ENCODE measurements around the gene FIGNL2. TPM values are rescaled to one million over a fixed set of nuclear protein-coding genes. Genes with fewer than 3 reads are reported as not detected.

The FIGNL2 gene
- total and polyA plus RNA-seq, 2 of the 4 experiments (the other 2 are of a cell fraction) = under 0.01 to 0.12 TPM

DNA sequence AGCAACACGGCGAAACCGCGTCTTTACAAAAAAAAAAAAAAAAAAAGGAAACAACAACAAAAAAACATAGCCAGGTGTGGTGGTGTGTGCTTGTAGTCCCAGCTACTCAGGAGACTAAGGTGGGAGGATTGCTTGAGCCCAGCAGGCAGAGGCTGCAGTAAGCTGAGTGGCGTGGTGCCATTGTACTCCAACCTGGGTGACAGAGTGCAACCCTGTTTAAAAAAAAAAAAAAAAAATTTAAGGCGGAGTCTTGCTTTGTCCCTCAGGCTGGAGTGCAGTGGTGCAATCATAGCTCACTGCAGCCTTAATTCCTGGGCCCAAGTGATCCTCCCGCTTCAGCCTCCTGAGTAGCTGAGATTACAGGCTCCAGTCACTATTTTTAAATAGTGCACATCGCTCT, 18.2 kb upstream of the FIGNL2 start:
- TF ChIP-seq MAFK (IDR thresholded peaks at IDR 0.05; ENCODE audit: low read depth, low read length) (no peak), CHD1 (IDR thresholded peaks at IDR 0.05; ENCODE audit: low read depth, low read length) (no peak), SMC3 (IDR thresholded peaks at IDR 0.05; ENCODE audit: low read depth, low read length) (no peak), NFE2L2 (IDR thresholded peaks at IDR 0.05; ENCODE audit: low read depth, low read length) (no peak), MAZ (IDR thresholded peaks at IDR 0.05; ENCODE audit: borderline replicate concordance, low read depth, low read length) (no peak), RCOR1 (IDR thresholded peaks at IDR 0.05; ENCODE audit: insufficient replicate concordance, low read length) (no peak), RAD21 (IDR thresholded peaks at IDR 0.05; ENCODE audit: low read length) (no peak), RFX5 (IDR thresholded peaks at IDR 0.05; ENCODE audit: low read depth, low read length) (no peak), CEBPB (IDR thresholded peaks at IDR 0.05; ENCODE audit: low read depth, low read length) (no peak), POLR2A (IDR thresholded peaks at IDR 0.05; ENCODE audit: low read depth, low read length) (no peak)
- TF ChIP-seq, protein P1, sequence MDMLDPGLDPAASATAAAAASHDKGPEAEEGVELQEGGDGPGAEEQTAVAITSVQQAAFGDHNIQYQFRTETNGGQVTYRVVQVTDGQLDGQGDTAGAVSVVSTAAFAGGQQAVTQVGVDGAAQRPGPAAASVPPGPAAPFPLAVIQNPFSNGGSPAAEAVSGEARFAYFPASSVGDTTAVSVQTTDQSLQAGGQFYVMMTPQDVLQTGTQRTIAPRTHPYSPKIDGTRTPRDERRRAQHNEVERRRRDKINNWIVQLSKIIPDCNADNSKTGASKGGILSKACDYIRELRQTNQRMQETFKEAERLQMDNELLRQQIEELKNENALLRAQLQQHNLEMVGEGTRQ (IDR thresholded peaks at IDR 0.05; ENCODE audit: low read depth, low read length) = no peak
- TF ChIP-seq, protein P2, sequence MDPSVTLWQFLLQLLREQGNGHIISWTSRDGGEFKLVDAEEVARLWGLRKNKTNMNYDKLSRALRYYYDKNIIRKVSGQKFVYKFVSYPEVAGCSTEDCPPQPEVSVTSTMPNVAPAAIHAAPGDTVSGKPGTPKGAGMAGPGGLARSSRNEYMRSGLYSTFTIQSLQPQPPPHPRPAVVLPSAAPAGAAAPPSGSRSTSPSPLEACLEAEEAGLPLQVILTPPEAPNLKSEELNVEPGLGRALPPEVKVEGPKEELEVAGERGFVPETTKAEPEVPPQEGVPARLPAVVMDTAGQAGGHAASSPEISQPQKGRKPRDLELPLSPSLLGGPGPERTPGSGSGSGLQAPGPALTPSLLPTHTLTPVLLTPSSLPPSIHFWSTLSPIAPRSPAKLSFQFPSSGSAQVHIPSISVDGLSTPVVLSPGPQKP (IDR thresholded peaks at IDR 0.05; ENCODE audit: borderline replicate concordance, low read depth, low read length) = no peak
- no peaks in the 10 kb centered on the region for H3K9me1 ChIP-seq (ENCODE audit: insufficient read depth, low read length)
- H2BK120ac ChIP-seq (ENCODE audit: low read depth, low read length) = no peak overlapping the region
- in situ Hi-C loops (cut with MboI; ENCODE audit: low sequenced_read_pairs) = no loop called here
- dilution Hi-C loops (cut with HindIII; ENCODE audit: low sequenced_read_pairs, unreplicated experiment) = loop anchor here (25.0 kb wide), 1 partner anchor 96 kb away; the partner anchor contains the start of gene ACVR1B
- H3K4ac ChIP-seq (ENCODE audit: low read depth, low read length) = no peak overlapping the region
- BruUV-seq (replicated peaks) = no TSS peak
- no peak overlapping the region for H2AK5ac ChIP-seq (ENCODE audit: low read depth, low read length)
- no peaks in the 10 kb centered on the region for H3K79me1 ChIP-seq (ENCODE audit: low read depth in 1 of 2, low read length in 2 of 2)
- H4K91ac ChIP-seq (ENCODE audit: insufficient read depth, low read depth, low read length) = no peak overlapping the region
- H2BK20ac ChIP-seq (ENCODE audit: low read depth, low read length) = no peak overlapping the region
- no peaks in the 10 kb centered on the region for H4K20me1 ChIP-seq (ENCODE audit: insufficient read depth, low read length)
- no peak overlapping the region for H3K56ac ChIP-seq (ENCODE audit: extremely low read depth, insufficient read depth, low read length)
- H3K27me3 ChIP-seq (ENCODE audit: control insufficient read depth, insufficient read depth, low read length) = peaks cover 61% of the 10 kb centered on the region
- WGBS, 2 experiments (ENCODE audit: extremely low coverage in 2 of 2, insufficient read length in 1 of 2) = 100% methylated on average over 1 of the region's 8 CpGs; no CpG with 5 or more reads in 1 of the 2 experiments
- ATAC-seq (ENCODE audit: low read depth) (no peak), DNase-seq (no peak)
- H3K4me3 ChIP-seq (ENCODE audit: insufficient read depth, low read depth, low read length) = no peak overlapping the region
- no peak overlapping the region for H2BK5ac ChIP-seq (ENCODE audit: low read depth, low read length, poor library complexity, severe bottlenecking)
- no peak overlapping the region for H4K5ac ChIP-seq (ENCODE audit: low read depth, low read length)
- H3K27ac ChIP-seq (ENCODE audit: insufficient read depth, low read length) = no peak overlapping the region
- H4K8ac ChIP-seq (ENCODE audit: low read depth in 2 of 2, low read length in 2 of 2) = no peak overlapping the region
- peaks cover 2% of the 10 kb centered on the region for H3K4me1 ChIP-seq (ENCODE audit: control insufficient read depth, insufficient read depth, low read length)
- no peak overlapping the region for H3K18ac ChIP-seq (ENCODE audit: low read depth, low read length)
- intact Hi-C loops (cut with micrococcal nuclease) = no loop called here
- no peak overlapping the region for H2AK9ac ChIP-seq (replicated peaks; ENCODE audit: low read depth, low read length, poor library complexity)
- H3K4me2 ChIP-seq (ENCODE audit: low read depth, low read length) = no peak overlapping the region
- H3K9me3 ChIP-seq (ENCODE audit: control insufficient read depth, insufficient read depth, low read length) = no peaks in the 10 kb centered on the region
- CTCF ChIA-PET = interaction anchor here (0.5 to 0.6 kb wide), 2 partner anchors 39 to 592 kb away, joined by 3 to 4 read pairs; no protein-coding TSS in a partner anchor
- H3K14ac ChIP-seq (replicated peaks; ENCODE audit: low read depth, low read length) = no peak overlapping the region
- no peak overlapping the region for H3K23ac ChIP-seq (ENCODE audit: low read depth, low read length)
- no peaks in the 10 kb centered on the region for H3K36me3 ChIP-seq (ENCODE audit: control insufficient read depth, insufficient read depth, low read length)
- no peak overlapping the region for H3K9ac ChIP-seq (ENCODE audit: low read depth, low read length)
- POLR2A ChIA-PET (ENCODE audit: unreplicated experiment) = no interaction called here
- no peak overlapping the region for H2AFZ ChIP-seq (replicated peaks; ENCODE audit: low read length, poor library complexity)
- no peak overlapping the region for H2BK15ac ChIP-seq (ENCODE audit: low read depth, low read length)

All from IMR-90 (cell line).